K562 (cell line): ENCODE measurements around the gene ARHGAP28. TPM values are rescaled to one million over a fixed set of nuclear protein-coding genes. Genes with fewer than 3 reads are reported as not detected.

ENCODE experiments used
- HNRNPUL1 ChIP-seq: fragments of 200-400 bp; formaldehyde crosslinking; IDR thresholded peaks from 2 replicates; pipeline ENCODE4 v1.6.1; 2017; ENCODE audit warnings: low read length
- PCBP2 ChIP-seq: fragments of 200-400 bp; formaldehyde crosslinking; IDR thresholded peaks from 2 replicates; pipeline ENCODE4 v1.6.1; 2018; ENCODE audit warnings: low read length, low read depth, mild to moderate bottlenecking, moderate library complexity; ENCODE audit not compliant: poor library complexity, severe bottlenecking
- SIRT6 ChIP-seq: IDR thresholded peaks from one replicate; pipeline ENCODE4 v1.6.1; 2012; ENCODE audit warnings: low read depth, mild to moderate bottlenecking, control low read depth, inconsistent platforms, low read length, moderate library complexity
- SUPT5H ChIP-seq: fragments of 450-650 bp; IDR thresholded peaks from 2 replicates; pipeline ENCODE4 v1.6.1; 2016
- ZBTB34 ChIP-seq: fragments of 250-450 bp; sonication (Bioruptor Pico); IDR thresholded peaks from 2 replicates; pipeline ENCODE4 v1.8.0; 2021; ENCODE audit warnings: mild to moderate bottlenecking, moderate library complexity
- ZHX1 ChIP-seq: fragments of 150-350 bp; conservative IDR thresholded peaks from 2 replicates; pipeline ENCODE4 v1.6.1; 2014; ENCODE audit warnings: low read length
- ZNF655 ChIP-seq: fragments of 250-450 bp; sonication (Bioruptor Pico); IDR thresholded peaks from 2 replicates; pipeline ENCODE4 v1.5.0; 2021
- polyA plus RNA-seq, 8 experiments: library from polyadenylated mRNA; depleted of rRNA in 4 of 8; stranded (reverse) in 5 of 8; unstranded in 3 of 8; fragments of >200 nt; fragmentation: Nextera tagmentation in 2 of 8; fragmentation: Illumina TruSeq in 1 of 8; extraction: Ambion mirVana in 2 of 8; extraction: Trizol in 1 of 8; gene quantifications; 2 replicates each; pipeline versions ENCODE4 v1.2.1 to v1.2.3, GENCODE V29; 2011 to 2014; ENCODE audit warnings: inconsistent platforms in 1 of 8, missing spikeins in 1 of 8
- total RNA-seq, 7 experiments: library from RNA; depleted of rRNA in 6 of 7; stranded (reverse); fragments of >200 nt in 6 of 7; fragmentation: Illumina TruSeq in 2 of 7; extraction: Trizol in 2 of 7; gene quantifications; 2 replicates each; pipeline versions ENCODE4 v1.2.1 to v1.2.3, GENCODE V29; 2011 to 2021; ENCODE audit warnings: low replicate concordance in 1 of 7

The ARHGAP28 gene
- total and polyA plus RNA-seq, 9 of the 15 experiments (the other 6 are each of a cell fraction or from before 2014, with no cell fraction given) = 0.93 to 5.9 (median 5.0) TPM

- no peak for TF ChIP-seq ZBTB34 (CRISPR knock-in tag)
- TF ChIP-seq SUPT5H = no peak
- TF ChIP-seq PCBP2 = no peak
- TF ChIP-seq SIRT6 = no peak
- TF ChIP-seq ZNF655 (CRISPR knock-in tag) = no peak
- no peak for TF ChIP-seq ZHX1
- TF ChIP-seq HNRNPUL1 = no peak
These were observed 52.3 kb downstream of the ARHGAP28 start (continued) for GRCh38 chr18:6781796-6782195.
